ENCODE measurements around the gene TERT. TPM values are rescaled to one million over a fixed set of nuclear protein-coding genes. Genes with fewer than 3 reads are reported as not detected.

TERT gene
- total and polyA plus RNA-seq, 2 of the 4 experiments (the other 2 are of a cell fraction) = not detected

GRCh38 chr5:1299511-1299850, 4.6 kb upstream of the TERT start:
- ATAC-seq (ENCODE audit: low read depth) = no peak
- Histone ChIP-seq H3K27me3 (ENCODE audit: control insufficient read depth, insufficient read depth, low read length) (peaks cover 28% of the 10 kb centered on the region), H4K8ac (ENCODE audit: low read depth in 2 of 2, low read length in 2 of 2) (no peak overlapping the region), H4K20me1 (ENCODE audit: insufficient read depth, low read length) (no peaks in the 10 kb centered on the region), H3K27ac (ENCODE audit: insufficient read depth, low read length) (no peak overlapping the region), H2AK5ac (ENCODE audit: low read depth, low read length) (no peak overlapping the region), H3K9ac (ENCODE audit: low read depth, low read length) (no peak overlapping the region), H2BK5ac (ENCODE audit: low read depth, low read length, poor library complexity, severe bottlenecking) (no peak overlapping the region), H3K4me2 (ENCODE audit: low read depth, low read length) (no peak overlapping the region), H2BK20ac (ENCODE audit: low read depth, low read length) (no peak overlapping the region), H3K79me1 (ENCODE audit: low read depth in 1 of 2, low read length in 2 of 2) (no peaks in the 10 kb centered on the region), H3K9me3 (ENCODE audit: control insufficient read depth, insufficient read depth, low read length) (no peaks in the 10 kb centered on the region; the same call in 1 of the 2 replicates), H2BK15ac (ENCODE audit: low read depth, low read length) (no peak overlapping the region), H2BK120ac (ENCODE audit: low read depth, low read length) (no peak overlapping the region), H4K5ac (ENCODE audit: low read depth, low read length) (no peak overlapping the region), H3K23ac (ENCODE audit: low read depth, low read length) (no peak overlapping the region), H3K36me3 (ENCODE audit: control insufficient read depth, insufficient read depth, low read length) (no peaks in the 10 kb centered on the region), H3K18ac (ENCODE audit: low read depth, low read length) (no peak overlapping the region), H2AFZ (replicated peaks; ENCODE audit: low read length, poor library complexity) (no peak overlapping the region), H3K4me3 (ENCODE audit: insufficient read depth, low read depth, low read length) (no peak overlapping the region), H3K4me1 (ENCODE audit: control insufficient read depth, insufficient read depth, low read length) (no peaks in the 10 kb centered on the region), H3K14ac (replicated peaks; ENCODE audit: low read depth, low read length) (no peak overlapping the region), H3K4ac (ENCODE audit: low read depth, low read length) (no peak overlapping the region), H3K56ac (ENCODE audit: extremely low read depth, insufficient read depth, low read length) (no peak overlapping the region), H2AK9ac (replicated peaks; ENCODE audit: low read depth, low read length, poor library complexity) (no peak overlapping the region), H3K9me1 (ENCODE audit: insufficient read depth, low read length) (no peaks in the 10 kb centered on the region), H4K91ac (ENCODE audit: insufficient read depth, low read depth, low read length) (no peak overlapping the region)
- dilution Hi-C loops (cut with HindIII; ENCODE audit: low sequenced_read_pairs, unreplicated experiment) (no loop called here), intact Hi-C loops (cut with micrococcal nuclease) (no loop called here), in situ Hi-C loops (cut with MboI; ENCODE audit: low sequenced_read_pairs) (no loop called here)
- 83% methylated on average over 2 of the region's 9 CpGs; no CpG with 5 or more reads in 1 of the 2 experiments for WGBS, 2 experiments (ENCODE audit: extremely low coverage in 2 of 2, insufficient read length in 1 of 2)
- no peak for DNase-seq
- BruUV-seq (replicated peaks) = no TSS peak
- ChIA-PET POLR2A (ENCODE audit: unreplicated experiment) (no interaction called here), CTCF (no interaction called here)
- no peak for TF ChIP-seq CEBPB (IDR thresholded peaks at IDR 0.05; ENCODE audit: low read depth, low read length)
- TF ChIP-seq CHD1 (IDR thresholded peaks at IDR 0.05; ENCODE audit: low read depth, low read length) = no peak
- no peak for TF ChIP-seq CTCF (conservative IDR thresholded peaks at IDR 0.05; ENCODE audit: low read depth, low read length)
- no peak for TF ChIP-seq MXI1 (IDR thresholded peaks at IDR 0.05; ENCODE audit: borderline replicate concordance, low read depth, low read length)
